Measurements from ENCODE around the gene KHK.

The KHK gene

GRCh38 chr2:27133195-27133875, 46.8 kb downstream of the KHK start:
- Histone ChIP-seq H3K4me3 (ENCODE audit: extremely low read depth, insufficient read depth, low read length, poor library complexity, severe bottlenecking) (peak overlapping the region; percentile 99), H3K36me3 (ENCODE audit: control insufficient read depth, insufficient read depth, low read length) (peaks cover 40% of the 10 kb centered on the region), H3K4me1 (ENCODE audit: control insufficient read depth, insufficient read depth, low read length, poor library complexity, severe bottlenecking) (peaks cover 9% of the 10 kb centered on the region), H3K9me3 (ENCODE audit: control insufficient read depth, low read length) (no peaks in the 10 kb centered on the region), H3K27ac (ENCODE audit: low read depth, low read length, severe bottlenecking) (no peak overlapping the region)
- WGBS, 2 experiments (ENCODE audit: insufficient coverage in 2 of 2) = 66 to 77% methylated on average over 10 to 13 of the region's 14 CpGs

GRCh38 chr2:27133905-27134780, 47.6 kb downstream of the KHK start, which contains the start of gene PREB:
PREB (minus strand) TSS chr2:27134636; CDS start chr2:27134421, 215 bp downstream.
- H3K9me3 ChIP-seq (ENCODE audit: control insufficient read depth, low read length) = no peaks in the 10 kb centered on the region
- peaks cover 40% of the 10 kb centered on the region for H3K36me3 ChIP-seq (ENCODE audit: control insufficient read depth, insufficient read depth, low read length)
- no peak within 1 kb of the TSS for H3K27ac ChIP-seq (ENCODE audit: low read depth, low read length, severe bottlenecking)
- H3K4me1 ChIP-seq (ENCODE audit: control insufficient read depth, insufficient read depth, low read length, poor library complexity, severe bottlenecking) = peaks cover 9% of the 10 kb centered on the region
- 0% methylated on average over 56 to 75 of the region's 86 CpGs for WGBS, 2 experiments (ENCODE audit: insufficient coverage in 2 of 2)
- peak within 1 kb of the TSS; percentile 99 for H3K4me3 ChIP-seq (ENCODE audit: extremely low read depth, insufficient read depth, low read length, poor library complexity, severe bottlenecking)

- H3K4me1 ChIP-seq (ENCODE audit: control insufficient read depth, insufficient read depth, low read length, poor library complexity, severe bottlenecking) = peaks cover 9% of the 10 kb centered on the region
- peaks cover 34% of the 10 kb centered on the region for H3K36me3 ChIP-seq (ENCODE audit: control insufficient read depth, insufficient read depth, low read length)
- WGBS, 2 experiments (ENCODE audit: insufficient coverage in 2 of 2) = 55 to 58% methylated on average over 33 of the region's 33 CpGs
- no peak overlapping the region for H3K27ac ChIP-seq (ENCODE audit: low read depth, low read length, severe bottlenecking)
- H3K4me3 ChIP-seq (ENCODE audit: extremely low read depth, insufficient read depth, low read length, poor library complexity, severe bottlenecking) = peak overlapping the region; percentile 99
- no peaks in the 10 kb centered on the region for H3K9me3 ChIP-seq (ENCODE audit: control insufficient read depth, low read length)
Observed at GRCh38 chr2:27134781-27135477, 48.4 kb downstream of the KHK start.

GRCh38 chr2:27135478-27135955, 48.9 kb downstream of the KHK start:
- Histone ChIP-seq H3K27ac (ENCODE audit: low read depth, low read length, severe bottlenecking) (no peak overlapping the region), H3K4me1 (ENCODE audit: control insufficient read depth, insufficient read depth, low read length, poor library complexity, severe bottlenecking) (peaks cover 9% of the 10 kb centered on the region), H3K9me3 (ENCODE audit: control insufficient read depth, low read length) (no peaks in the 10 kb centered on the region), H3K36me3 (ENCODE audit: control insufficient read depth, insufficient read depth, low read length) (peaks cover 28% of the 10 kb centered on the region), H3K4me3 (ENCODE audit: extremely low read depth, insufficient read depth, low read length, poor library complexity, severe bottlenecking) (no peak overlapping the region)
- WGBS, 2 experiments (ENCODE audit: insufficient coverage in 2 of 2) = 93 to 98% methylated on average over 10 to 12 of the region's 12 CpGs

GRCh38 chr2:27136751-27137150, 50.2 kb downstream of the KHK start:
- peaks cover 16% of the 10 kb centered on the region for H3K36me3 ChIP-seq (ENCODE audit: control insufficient read depth, insufficient read depth, low read length)
- H3K27ac ChIP-seq (ENCODE audit: low read depth, low read length, severe bottlenecking) = no peak overlapping the region
- H3K4me1 ChIP-seq (ENCODE audit: control insufficient read depth, insufficient read depth, low read length, poor library complexity, severe bottlenecking) = peaks cover 9% of the 10 kb centered on the region
- 87 to 95% methylated on average over 5 to 7 of the region's 7 CpGs for WGBS, 2 experiments (ENCODE audit: insufficient coverage in 2 of 2)
- H3K4me3 ChIP-seq (ENCODE audit: extremely low read depth, insufficient read depth, low read length, poor library complexity, severe bottlenecking) = no peak overlapping the region
- H3K9me3 ChIP-seq (ENCODE audit: control insufficient read depth, low read length) = no peaks in the 10 kb centered on the region

- 91 to 97% methylated on average over 13 to 20 of the region's 21 CpGs for WGBS, 2 experiments (ENCODE audit: insufficient coverage in 2 of 2)
- peaks cover 9% of the 10 kb centered on the region for H3K36me3 ChIP-seq (ENCODE audit: control insufficient read depth, insufficient read depth, low read length)
- no peak overlapping the region for H3K4me3 ChIP-seq (ENCODE audit: extremely low read depth, insufficient read depth, low read length, poor library complexity, severe bottlenecking)
- H3K4me1 ChIP-seq (ENCODE audit: control insufficient read depth, insufficient read depth, low read length, poor library complexity, severe bottlenecking) = peaks cover 9% of the 10 kb centered on the region
- H3K27ac ChIP-seq (ENCODE audit: low read depth, low read length, severe bottlenecking) = no peak overlapping the region
- no peaks in the 10 kb centered on the region for H3K9me3 ChIP-seq (ENCODE audit: control insufficient read depth, low read length)
Observed at GRCh38 chr2:27137322-27137935, 50.9 kb downstream of the KHK start.

- peaks cover under 1% of the 10 kb centered on the region for H3K9me3 ChIP-seq (ENCODE audit: control insufficient read depth, low read length)
- 82 to 87% methylated on average over 5 to 7 of the region's 7 CpGs for WGBS, 2 experiments (ENCODE audit: insufficient coverage in 2 of 2)
- peaks cover 5% of the 10 kb centered on the region for H3K4me1 ChIP-seq (ENCODE audit: control insufficient read depth, insufficient read depth, low read length, poor library complexity, severe bottlenecking)
- H3K27ac ChIP-seq (ENCODE audit: low read depth, low read length, severe bottlenecking) = no peak overlapping the region
- peaks cover 2% of the 10 kb centered on the region for H3K36me3 ChIP-seq (ENCODE audit: control insufficient read depth, insufficient read depth, low read length)
- no peak overlapping the region for H3K4me3 ChIP-seq (ENCODE audit: extremely low read depth, insufficient read depth, low read length, poor library complexity, severe bottlenecking)
Observed at GRCh38 chr2:27138111-27138510, 51.5 kb downstream of the KHK start.

GRCh38 chr2:27139310-27139709, 52.7 kb downstream of the KHK start, which contains the start of gene PRR30:
PRR30 (minus strand) TSS chr2:27139410; CDS start chr2:27138329, 1,081 bp downstream.
- peaks cover 4% of the 10 kb centered on the region for H3K9me3 ChIP-seq (ENCODE audit: control insufficient read depth, low read length)
- no peaks in the 10 kb centered on the region for H3K4me1 ChIP-seq (ENCODE audit: control insufficient read depth, insufficient read depth, low read length, poor library complexity, severe bottlenecking)
- WGBS, 2 experiments (ENCODE audit: insufficient coverage in 2 of 2) = 77 to 86% methylated on average over 3 to 4 of the region's 4 CpGs
- no peak within 1 kb of the TSS for H3K27ac ChIP-seq (ENCODE audit: low read depth, low read length, severe bottlenecking)
- no peaks in the 10 kb centered on the region for H3K36me3 ChIP-seq (ENCODE audit: control insufficient read depth, insufficient read depth, low read length)
- no peak within 1 kb of the TSS for H3K4me3 ChIP-seq (ENCODE audit: extremely low read depth, insufficient read depth, low read length, poor library complexity, severe bottlenecking)

GRCh38 chr2:27143285-27143684, 56.7 kb downstream of the KHK start:
- Histone ChIP-seq H3K4me1 (ENCODE audit: control insufficient read depth, insufficient read depth, low read length, poor library complexity, severe bottlenecking) (no peaks in the 10 kb centered on the region), H3K9me3 (ENCODE audit: control insufficient read depth, low read length) (peaks cover 4% of the 10 kb centered on the region), H3K36me3 (ENCODE audit: control insufficient read depth, insufficient read depth, low read length) (no peaks in the 10 kb centered on the region), H3K27ac (ENCODE audit: low read depth, low read length, severe bottlenecking) (no peak overlapping the region), H3K4me3 (ENCODE audit: extremely low read depth, insufficient read depth, low read length, poor library complexity, severe bottlenecking) (no peak overlapping the region)
- 81 to 88% methylated on average over 1 of the region's 1 CpG for WGBS, 2 experiments (ENCODE audit: insufficient coverage in 2 of 2)

GRCh38 chr2:27145682-27146081, 59.1 kb downstream of the KHK start:
- no peaks in the 10 kb centered on the region for H3K4me1 ChIP-seq (ENCODE audit: control insufficient read depth, insufficient read depth, low read length, poor library complexity, severe bottlenecking)
- peaks cover 4% of the 10 kb centered on the region for H3K9me3 ChIP-seq (ENCODE audit: control insufficient read depth, low read length)
- no peaks in the 10 kb centered on the region for H3K36me3 ChIP-seq (ENCODE audit: control insufficient read depth, insufficient read depth, low read length)
- no peak overlapping the region for H3K4me3 ChIP-seq (ENCODE audit: extremely low read depth, insufficient read depth, low read length, poor library complexity, severe bottlenecking)
- WGBS, 2 experiments (ENCODE audit: insufficient coverage in 2 of 2) = 81 to 83% methylated on average over 2 of the region's 2 CpGs
- no peak overlapping the region for H3K27ac ChIP-seq (ENCODE audit: low read depth, low read length, severe bottlenecking)
